ENCODE data around the gene RAD50.

The RAD50 gene

GRCh38 chr5:132673939-132674630 is 117.3 kb downstream of the RAD50 start, which contains the start of gene IL4:
Gene IL4 (plus strand): TSS chr5:132673989. CDS start chr5:132674051, 62 bp downstream.
- H3K4me2 ChIP-seq (ENCODE audit: low read depth, low read length, poor library complexity, severe bottlenecking), result no peak within 1 kb of the TSS

GRCh38 chr5:132674671-132675506 is 118.1 kb downstream of the RAD50 start:
- Histone ChIP-seq H3K4me3 (ENCODE audit: insufficient read depth, low read length, poor library complexity, severe bottlenecking) (no peak overlapping the region), H3K79me2 (ENCODE audit: insufficient read depth, low read length) (no peaks in the 10 kb centered on the region), H3K4me2 (ENCODE audit: low read depth, low read length, poor library complexity, severe bottlenecking) (no peak overlapping the region), H4K20me1 (ENCODE audit: low read depth, low read length) (no peaks in the 10 kb centered on the region), H3F3A (ENCODE audit: insufficient read depth) (no peaks in the 10 kb centered on the region), H3K36me3 (ENCODE audit: low read length) (no peaks in the 10 kb centered on the region), H3K9ac (ENCODE audit: low read length) (no peak overlapping the region), H3K9me3 (ENCODE audit: insufficient read depth, low read length) (no peaks in the 10 kb centered on the region), H3K9me2 (replicated peaks; ENCODE audit: insufficient read depth, low read length) (no peaks in the 10 kb centered on the region), H3K27me3 (ENCODE audit: low read length) (no peaks in the 10 kb centered on the region), H3K27ac (ENCODE audit: low read depth, low read length) (no peak overlapping the region), H2AFZ (ENCODE audit: low read depth, low read length, severe bottlenecking) (no peak overlapping the region)
- TF ChIP-seq EZH2phosphoT487 (conservative IDR thresholded peaks at IDR 0.05; ENCODE audit: low read length) (no peak), CTCF (IDR thresholded peaks at IDR 0.05; ENCODE audit: insufficient read depth, low read length, poor library complexity, severe bottlenecking) (no peak)

More at GRCh38 chr5:132673939-132674630, 117.3 kb downstream of the RAD50 start, which contains the start of gene IL4:
- no peak within 1 kb of the TSS for H3K4me3 ChIP-seq (ENCODE audit: insufficient read depth, low read length, poor library complexity, severe bottlenecking)
- no peaks in the 10 kb centered on the region for H3K27me3 ChIP-seq (ENCODE audit: low read length)
- no peak for TF ChIP-seq EZH2phosphoT487 (conservative IDR thresholded peaks at IDR 0.05; ENCODE audit: low read length)
- TF ChIP-seq CTCF (IDR thresholded peaks at IDR 0.05; ENCODE audit: insufficient read depth, low read length, poor library complexity, severe bottlenecking), result no peak
- H2AFZ ChIP-seq (ENCODE audit: low read depth, low read length, severe bottlenecking), result no peak within 1 kb of the TSS
- no peaks in the 10 kb centered on the region for H3F3A ChIP-seq (ENCODE audit: insufficient read depth)
- no peak within 1 kb of the TSS for H3K27ac ChIP-seq (ENCODE audit: low read depth, low read length)
- no peaks in the 10 kb centered on the region for H3K36me3 ChIP-seq (ENCODE audit: low read length)
- H3K9ac ChIP-seq (ENCODE audit: low read length), result no peak within 1 kb of the TSS
- no peaks in the 10 kb centered on the region for H3K79me2 ChIP-seq (ENCODE audit: insufficient read depth, low read length)
- no peaks in the 10 kb centered on the region for H3K9me3 ChIP-seq (ENCODE audit: insufficient read depth, low read length)
- no peaks in the 10 kb centered on the region for H3K9me2 ChIP-seq (replicated peaks; ENCODE audit: insufficient read depth, low read length)
- H4K20me1 ChIP-seq (ENCODE audit: low read depth, low read length), result no peaks in the 10 kb centered on the region

GRCh38 chr5:132675936-132676689 is 119.3 kb downstream of the RAD50 start:
- H3K4me2 ChIP-seq (ENCODE audit: low read depth, low read length, poor library complexity, severe bottlenecking), result no peak overlapping the region
- no peak for TF ChIP-seq CTCF (IDR thresholded peaks at IDR 0.05; ENCODE audit: insufficient read depth, low read length, poor library complexity, severe bottlenecking)
- no peak for TF ChIP-seq EZH2phosphoT487 (conservative IDR thresholded peaks at IDR 0.05; ENCODE audit: low read length)
- no peak overlapping the region for H3K27ac ChIP-seq (ENCODE audit: low read depth, low read length)
- no peaks in the 10 kb centered on the region for H3K79me2 ChIP-seq (ENCODE audit: insufficient read depth, low read length)
- H3K4me3 ChIP-seq (ENCODE audit: insufficient read depth, low read length, poor library complexity, severe bottlenecking), result no peak overlapping the region
- H3K9me3 ChIP-seq (ENCODE audit: insufficient read depth, low read length), result no peaks in the 10 kb centered on the region
- no peak overlapping the region for H2AFZ ChIP-seq (ENCODE audit: low read depth, low read length, severe bottlenecking)
- H3K27me3 ChIP-seq (ENCODE audit: low read length), result no peaks in the 10 kb centered on the region
- no peaks in the 10 kb centered on the region for H4K20me1 ChIP-seq (ENCODE audit: low read depth, low read length)
- no peaks in the 10 kb centered on the region for H3K9me2 ChIP-seq (replicated peaks; ENCODE audit: insufficient read depth, low read length)
- no peaks in the 10 kb centered on the region for H3K36me3 ChIP-seq (ENCODE audit: low read length)
- H3K9ac ChIP-seq (ENCODE audit: low read length), result no peak overlapping the region
- H3F3A ChIP-seq (ENCODE audit: insufficient read depth), result no peaks in the 10 kb centered on the region

Measured in SU-DHL-6 (cell line).